K562 (cell line): ENCODE measurements around the gene CSTB. TPM values are rescaled to one million over a fixed set of nuclear protein-coding genes. Genes with fewer than 3 reads are reported as not detected.

Source experiments
- ATAC-seq: fragments of 200-7000 bp; cut with Tn5 transposase; 3 replicates; pipeline ENCODE4 v1.9.1; 2020; ENCODE audit warnings: moderate library complexity
- BruUV-seq: library from RNA; stranded (reverse); fragments of 400-500 nt; replicated peaks from 2 replicates; lab custom pipeline; 2021; lab: Mats Ljungman, UMichigan
- CTCF ChIA-PET: fragments of 300-600 bp; formaldehyde crosslinking; extraction: SDS; loops from one replicate; lab custom pipeline; 2021; ENCODE audit warnings: low intra/inter-chr PET ratio; lab: Yijun Ruan, JAX
- POLR2A ChIA-PET: fragments of 300-600, 350-650 bp; sonication (Branson Sonifier 250); formaldehyde crosslinking; extraction: SDS; loops from one replicate; lab custom pipeline; 2021; ENCODE audit warnings: antibody characterized with exemption, inconsistent platforms; lab: Yijun Ruan, JAX
- DNase-seq, 4 experiments: peaks; one replicate each; pipeline versions ENCODE4 v3.0.0 to v3.0.0-alpha.2; 2011 to 2018; ENCODE audit warnings: low spot score in 3 of 4, mixed read lengths in 3 of 4; ENCODE audit errors: extremely low read depth in 1 of 4
- FAIRE-seq: peaks from 2 replicates; lab custom pipeline; 2011; peaks lifted over from hg19 to GRCh38; lab: Jason Lieb, UNC
- H2AFZ ChIP-seq: 2 replicates; pipeline ENCODE4 v1.6.0; 2011; ENCODE audit warnings: low read depth, low read length, control low read depth, inconsistent platforms
- H3K27ac ChIP-seq: fragments of 200-600 bp; 3 replicates; pipeline ENCODE4 v1.8.0; 2011; ENCODE audit warnings: low read depth, mild to moderate bottlenecking, control low read depth, inconsistent platforms, low read length, moderate library complexity, mixed read lengths; ENCODE audit errors: extremely low read depth
- H3K27me3 ChIP-seq, 2 experiments: fragments of 300-600 bp in 1 of 2; 2 replicates in 1 of 2; 3 replicates in 1 of 2; pipeline versions ENCODE4 v1.6.0 to v1.8.0; 2011; ENCODE audit warnings: inconsistent platforms in 2 of 2, low read length in 2 of 2, mild to moderate bottlenecking in 1 of 2, mixed read lengths in 1 of 2, moderate library complexity in 1 of 2; ENCODE audit not compliant: control insufficient read depth in 2 of 2, insufficient read depth in 2 of 2
- H3K36me3 ChIP-seq: fragments of 300-600 bp; 3 replicates; pipeline ENCODE4 v1.8.0; 2011; ENCODE audit warnings: mild to moderate bottlenecking, low read length, inconsistent platforms; ENCODE audit not compliant: control insufficient read depth, insufficient read depth
- H3K4me1 ChIP-seq, 2 experiments: fragments of 200-600 bp in 1 of 2; replicated peaks in 1 of 2; 2 replicates in 1 of 2; 3 replicates in 1 of 2; pipeline versions ENCODE4 v1.5.1 to v1.8.0; 2011; ENCODE audit warnings: inconsistent platforms in 2 of 2, low read length in 2 of 2, mild to moderate bottlenecking in 1 of 2, mixed read lengths in 1 of 2, moderate library complexity in 1 of 2; ENCODE audit not compliant: control insufficient read depth in 2 of 2, insufficient read depth in 2 of 2
- H3K4me2 ChIP-seq: 2 replicates; pipeline ENCODE4 v1.6.1; 2011; ENCODE audit warnings: low read length, control low read depth, inconsistent platforms, mixed read lengths; ENCODE audit not compliant: insufficient read depth
- H3K4me3 ChIP-seq: fragments of 200-600 bp; sonication (generic), shearing (Covaris generic); 2 replicates; pipeline ENCODE4 v1.5.1; 2016; ENCODE audit warnings: control low read depth, inconsistent platforms
- H3K79me2 ChIP-seq: fragments of 200-600 bp; 3 replicates; pipeline ENCODE4 v1.8.0; 2011; ENCODE audit warnings: low read length, inconsistent platforms; ENCODE audit not compliant: control insufficient read depth, insufficient read depth
- H3K9ac ChIP-seq, 2 experiments: 2 replicates each; pipeline versions ENCODE4 v1.6.0 to v1.6.1; 2011; ENCODE audit warnings: low read depth in 2 of 2, low read length in 2 of 2, control low read depth in 1 of 2, inconsistent platforms in 1 of 2, mild to moderate bottlenecking in 1 of 2, mixed read lengths in 1 of 2; ENCODE audit not compliant: insufficient read depth in 1 of 2
- H3K9me1 ChIP-seq: one replicate; pipeline ENCODE4 v1.6.0; 2011; ENCODE audit warnings: inconsistent platforms, mild to moderate bottlenecking, low read length, moderate library complexity; ENCODE audit not compliant: control insufficient read depth, insufficient read depth
- H3K9me3 ChIP-seq: replicated peaks from 2 replicates; pipeline ENCODE4 v1.5.1; 2011; ENCODE audit warnings: low read depth, low read length, inconsistent platforms; ENCODE audit not compliant: control insufficient read depth, insufficient read depth
- H4K20me1 ChIP-seq: replicated peaks from 2 replicates; pipeline ENCODE4 v1.6.1; 2011; ENCODE audit warnings: low read length, inconsistent platforms, mixed read lengths; ENCODE audit not compliant: control insufficient read depth, insufficient read depth
- ATF7 ChIP-seq: fragments of 450-650 bp; IDR thresholded peaks from 2 replicates; pipeline ENCODE4 v1.7.1; 2014; ENCODE audit warnings: mild to moderate bottlenecking, moderate library complexity
- MYNN ChIP-seq, 2 experiments: sonication (generic); formaldehyde crosslinking in 1 of 2; IDR thresholded peaks; 2 replicates each; pipeline versions ENCODE4 v1.5.0 to v1.6.1; 2016 to 2020; ENCODE audit warnings: antibody characterized with exemption in 1 of 2, missing genetic modification reagents in 1 of 2
- RBM22 ChIP-seq: fragments of 200-400 bp; formaldehyde crosslinking; IDR thresholded peaks from 2 replicates; pipeline ENCODE4 v1.6.1; 2018; ENCODE audit warnings: low read length, low read depth; ENCODE audit not compliant: poor library complexity, severe bottlenecking
- UBTF ChIP-seq, 2 experiments: IDR thresholded peaks; 2 replicates each; pipeline ENCODE4 v1.6.1; 2012; ENCODE audit warnings: improper control_type of control experiment in 2 of 2, low read depth in 2 of 2, low read length in 2 of 2, borderline replicate concordance in 1 of 2
- ZBTB8A ChIP-seq: fragments of 450-650 bp; IDR thresholded peaks from 2 replicates; pipeline ENCODE4 v1.6.1; 2018; ENCODE audit warnings: mild to moderate bottlenecking, moderate library complexity; ENCODE audit not compliant: partially characterized antibody
- WGBS: fragments of 100-300 bp; shearing (Covaris generic); methylation state at CpG from one replicate; pipeline ENCODE4 v1.1.6; 2016; ENCODE audit warnings: low coverage, mixed read lengths; ENCODE audit not compliant: insufficient coverage; ENCODE audit errors: missing lambda C conversion rate; 5-methylcytosine and 5-hydroxymethylcytosine counted together
- in situ Hi-C: fragments of 300-500 bp; cut with MboI; formaldehyde crosslinking; loops from 4 replicates; pipeline ENCODE4 v1.15.0; 2018; ENCODE audit warnings: inconsistent platforms, mixed read lengths
- intact Hi-C: fragments of 100-400 bp; cut with micrococcal nuclease; formaldehyde crosslinking; loops from 2 replicates; pipeline ENCODE4 v1.14.2; 2022
- polyA plus RNA-seq, 8 experiments: library from polyadenylated mRNA; depleted of rRNA in 4 of 8; stranded (reverse) in 5 of 8; unstranded in 3 of 8; fragments of >200 nt; fragmentation: Nextera tagmentation in 2 of 8; fragmentation: Illumina TruSeq in 1 of 8; extraction: Ambion mirVana in 2 of 8; extraction: Trizol in 1 of 8; gene quantifications; 2 replicates each; pipeline versions ENCODE4 v1.2.1 to v1.2.3, GENCODE V29; 2011 to 2014; ENCODE audit warnings: inconsistent platforms in 1 of 8, missing spikeins in 1 of 8
- total RNA-seq, 7 experiments: library from RNA; depleted of rRNA in 6 of 7; stranded (reverse); fragments of >200 nt in 6 of 7; fragmentation: Illumina TruSeq in 2 of 7; extraction: Trizol in 2 of 7; gene quantifications; 2 replicates each; pipeline versions ENCODE4 v1.2.1 to v1.2.3, GENCODE V29; 2011 to 2021; ENCODE audit warnings: low replicate concordance in 1 of 7
- TF ChIP-seq, protein P1 (sequence below): fragments of 250-450 bp; sonication (Bioruptor Pico); IDR thresholded peaks from 2 replicates; pipeline ENCODE4 v1.4.0; 2020

The CSTB gene
- total and polyA plus RNA-seq, 9 of the 15 experiments (the other 6 are each of a cell fraction or from before 2014, with no cell fraction given): 12.4 to 65.0 (median 31.7) TPM

DNA sequence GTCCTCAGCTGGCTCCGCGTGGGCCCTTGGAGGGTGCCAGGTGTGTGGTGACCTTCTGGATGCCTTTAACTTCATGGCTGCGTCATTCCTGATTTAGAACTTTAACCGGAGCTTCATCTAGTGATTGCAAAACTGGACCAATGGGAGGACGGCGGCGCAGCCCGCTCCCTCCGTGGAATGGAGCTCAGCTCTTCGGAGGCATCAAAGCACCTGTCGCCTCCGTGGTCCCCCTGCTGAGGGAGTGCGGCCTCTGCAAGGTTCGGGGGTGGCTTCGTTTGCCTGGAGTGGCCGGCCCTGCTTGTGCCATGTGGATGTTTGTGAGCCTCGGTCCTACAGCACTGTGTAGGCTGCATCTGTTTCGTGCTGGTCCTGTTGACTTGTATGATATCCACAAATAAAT is 14.2 kb downstream of the CSTB start:
- no peak for FAIRE-seq
- Histone ChIP-seq H3K27ac (no peak overlapping the region), H3K9me3 (no peaks in the 10 kb centered on the region), H2AFZ (no peak overlapping the region), H3K36me3 (peaks cover 61% of the 10 kb centered on the region), H3K4me2 (no peak overlapping the region), H3K4me3 (no peak overlapping the region), H3K9me1 (no peaks in the 10 kb centered on the region), H3K9ac (no peak overlapping the region), H4K20me1 (no peaks in the 10 kb centered on the region), H3K4me1 (peaks cover 2 to 32% of the 10 kb centered on the region in 2 experiments; a peak in 3 of 5 replicates), H3K27me3 (no peaks in the 10 kb centered on the region)
- ChIA-PET CTCF (no interaction called here), POLR2A (interaction anchor here (0.6 to 0.8 kb wide), 4 partner anchors 19 to 836 kb away, joined by 3 read pairs; no protein-coding TSS in a partner anchor)
- DNase-seq: no peak
- no TSS peak for BruUV-seq
- ATAC-seq: no peak
- WGBS: 92% methylated on average over 18 of the region's 18 CpGs
- peak; percentile 24 for TF ChIP-seq RBM22
- TF ChIP-seq, protein P1, sequence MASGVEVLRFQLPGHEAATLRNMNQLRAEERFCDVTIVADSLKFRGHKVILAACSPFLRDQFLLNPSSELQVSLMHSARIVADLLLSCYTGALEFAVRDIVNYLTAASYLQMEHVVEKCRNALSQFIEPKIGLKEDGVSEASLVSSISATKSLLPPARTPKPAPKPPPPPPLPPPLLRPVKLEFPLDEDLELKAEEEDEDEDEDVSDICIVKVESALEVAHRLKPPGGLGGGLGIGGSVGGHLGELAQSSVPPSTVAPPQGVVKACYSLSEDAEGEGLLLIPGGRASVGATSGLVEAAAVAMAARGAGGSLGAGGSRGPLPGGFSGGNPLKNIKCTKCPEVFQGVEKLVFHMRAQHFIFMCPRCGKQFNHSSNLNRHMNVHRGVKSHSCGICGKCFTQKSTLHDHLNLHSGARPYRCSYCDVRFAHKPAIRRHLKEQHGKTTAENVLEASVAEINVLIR (CRISPR knock-in tag): no peak
- TF ChIP-seq UBTF (IDR thresholded peaks at IDR 0.05; ENCODE audit: borderline replicate concordance in 1 of 2, low read depth in 2 of 2, low read length in 2 of 2): no peak
- TF ChIP-seq MYNN (IDR thresholded peaks at IDR 0.05): 0 out of 2 replicates have a peak, but pooled peaks have one; percentile 1
- TF ChIP-seq MYNN (CRISPR knock-in tag; IDR thresholded peaks at IDR 0.05): no peak
- TF ChIP-seq ZBTB8A: no peak
- TF ChIP-seq ATF7: no peak
- TF ChIP-seq, all 486 proteins: peak for 2
- in situ Hi-C loops (no loop called here), intact Hi-C loops (no loop called here)
- no peaks in the 10 kb centered on the region for H3K79me2 ChIP-seq
